Stimulated activated CD4-positive, alpha-beta T cell treated with anti-CD3 and anti-CD28 coated beads, Interleukin-12 subunit alpha, Interleukin-12 subunit beta, amount 100 ng/mL, for 4 hours (primary cell): ENCODE results near the gene ME3.
A peak's percentile ranks its signal among the peaks of the same experiment; 100 is the strongest.

Experiments
- DNase-seq: peaks from one replicate; pipeline ENCODE4 v3.0.0-alpha.2; 2020

Gene ME3

GRCh38 chr11:86672007-86672621 is at the start of gene ME3:
TSS of gene ME3 (minus strand) at chr11:86672616.
- peak; percentile 49 for DNase-seq

DNA sequence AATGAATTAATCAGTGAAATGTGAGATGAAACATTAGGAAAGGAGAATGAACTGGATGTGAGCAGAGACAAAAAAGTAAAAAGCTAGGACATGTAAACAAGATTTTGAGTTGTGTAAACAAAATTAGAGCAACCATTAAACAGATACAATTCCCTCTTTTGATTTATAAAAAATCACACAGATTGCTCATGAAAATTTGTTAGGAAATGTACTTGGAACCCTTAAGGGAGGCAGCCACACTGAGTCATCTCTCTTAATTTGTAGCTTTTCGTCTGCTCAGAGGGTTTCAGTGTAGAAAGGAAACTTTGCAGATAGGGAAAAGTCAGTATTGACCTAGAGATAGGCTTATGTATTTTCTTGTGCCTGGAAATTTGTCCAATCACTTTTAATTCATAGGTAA is 49.6 kb upstream of the ME3 start:
- DNase-seq, result no peak

GRCh38 chr11:86720546-86720945 is 48.1 kb upstream of the ME3 start:
- DNase-seq, result no peak

DNA sequence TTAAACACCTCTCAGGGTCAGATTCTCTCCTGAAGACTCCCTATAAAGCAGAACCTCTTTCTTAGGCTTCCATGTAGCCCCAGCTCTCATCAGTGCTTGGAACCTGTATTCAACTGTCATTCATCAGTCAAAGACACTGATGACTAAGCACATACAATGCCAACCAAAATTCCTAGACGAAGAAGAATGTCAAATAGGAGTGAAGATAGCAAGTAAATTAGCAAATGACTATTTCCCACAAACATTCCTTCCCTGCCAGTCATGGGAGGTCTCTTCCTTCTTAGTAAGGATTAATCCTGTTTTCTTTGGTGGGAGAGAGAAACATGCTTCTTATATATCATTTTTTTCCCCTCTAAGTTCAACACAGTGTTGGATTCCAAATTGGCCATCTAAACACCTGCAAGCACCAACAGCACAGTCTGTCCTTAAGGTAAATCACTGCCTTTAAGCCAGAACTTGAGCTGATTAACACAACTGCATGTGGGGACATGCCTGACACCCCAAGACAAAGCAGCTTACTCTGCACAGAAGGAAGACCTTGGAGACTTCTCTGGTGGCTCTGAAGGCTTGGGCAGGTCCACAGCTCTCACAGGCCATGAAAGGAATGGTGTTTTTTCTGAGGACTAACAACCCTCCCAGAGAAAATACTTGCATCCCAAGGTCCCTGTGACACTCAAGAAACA is 47.5 kb upstream of the ME3 start:
- no peak for DNase-seq

DNA sequence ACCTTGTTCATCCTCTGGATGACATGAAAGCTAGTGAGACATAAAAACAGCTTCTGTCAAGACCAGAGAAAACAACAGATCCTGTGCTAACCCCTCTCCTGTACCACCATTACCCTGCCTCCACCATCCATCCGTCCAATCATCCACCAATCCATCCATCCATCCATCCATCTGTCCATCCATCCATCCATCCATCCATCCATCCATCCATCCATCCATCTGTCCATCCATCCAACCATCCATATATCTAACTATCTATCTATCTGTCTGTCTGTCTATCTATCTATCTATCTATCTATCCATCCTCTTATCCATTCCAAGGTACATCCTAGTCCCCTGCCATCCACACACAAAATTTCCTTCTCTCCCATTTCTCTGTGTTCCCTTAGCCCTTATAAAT is 46.6 kb upstream of the ME3 start:
- no peak for DNase-seq

DNA sequence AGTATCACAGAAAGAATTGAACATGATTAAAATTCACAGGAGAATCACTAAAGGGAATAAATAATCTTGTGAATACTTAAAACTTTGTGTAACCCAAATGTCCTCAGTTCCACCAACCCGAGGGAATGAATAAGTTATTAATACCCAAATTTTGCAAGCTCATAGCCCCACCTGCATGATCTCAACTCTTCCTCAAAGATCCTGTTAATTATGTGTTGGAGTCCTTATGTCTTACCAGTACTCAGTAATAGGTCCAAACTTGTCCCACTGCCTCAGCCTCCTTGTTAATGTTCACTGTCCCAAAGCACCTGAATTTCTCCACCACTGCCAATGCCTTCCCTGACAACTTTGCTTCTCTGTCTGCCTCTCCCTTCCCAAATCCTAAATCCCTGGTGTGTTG is 46.1 kb upstream of the ME3 start:
- DNase-seq, result no peak

DNA sequence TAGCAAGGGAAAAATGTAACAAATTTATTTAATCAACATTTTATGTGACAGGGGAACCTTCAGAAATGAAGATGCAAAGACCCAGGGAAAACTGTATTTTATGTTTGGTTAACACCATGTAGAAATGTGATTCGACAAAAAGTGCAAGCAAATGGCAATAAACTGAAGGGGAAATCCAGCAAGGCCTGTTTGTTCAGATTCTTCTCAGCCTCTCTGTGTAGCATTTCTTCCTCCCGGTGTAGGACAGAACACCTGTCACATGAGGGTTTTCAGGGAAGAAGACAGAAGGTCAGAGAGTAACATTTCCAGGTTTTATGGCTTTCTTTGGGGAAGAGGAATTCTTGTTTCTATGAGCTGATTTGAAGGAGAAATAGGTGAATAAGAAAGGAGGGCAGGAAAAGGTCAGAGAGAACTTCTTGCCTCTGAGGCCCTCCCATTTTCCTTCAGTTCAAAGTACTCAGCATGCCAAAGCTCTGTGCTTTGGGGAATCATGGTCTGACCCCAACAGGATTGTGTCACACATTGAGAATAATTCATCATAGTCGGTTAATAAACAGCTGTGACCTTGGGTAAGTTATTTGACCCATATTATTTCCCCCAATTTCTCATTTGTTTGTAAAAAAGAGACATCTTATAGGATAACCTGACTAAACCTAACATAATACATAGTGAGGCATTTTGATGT is 45.5 kb upstream of the ME3 start:
- DNase-seq, result no peak

- no peak for DNase-seq
Measured at GRCh38 chr11:86715611-86716010, 43.2 kb upstream of the ME3 start.

GRCh38 chr11:86713552-86713951 is 41.1 kb upstream of the ME3 start:
- no peak for DNase-seq

DNA sequence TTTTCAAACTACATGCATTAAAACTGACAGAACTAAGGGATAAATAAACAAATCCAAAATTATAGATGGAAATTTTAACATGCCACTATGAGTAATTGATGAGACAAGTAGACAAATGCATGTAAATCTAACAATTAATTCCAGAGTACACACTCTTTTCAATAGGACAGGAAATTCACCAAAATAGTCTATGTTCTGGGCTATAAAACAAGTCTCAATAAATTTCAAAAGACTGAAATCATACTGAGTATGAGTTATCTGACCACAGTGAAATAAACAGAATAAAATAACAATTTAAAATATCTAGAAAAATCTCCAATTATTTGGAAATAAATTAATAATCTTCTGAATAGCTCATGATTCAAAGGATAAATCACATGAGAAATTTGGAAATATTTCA is 38.5 kb upstream of the ME3 start:
- no peak for DNase-seq

GRCh38 chr11:86708669-86709068 is 36.3 kb upstream of the ME3 start:
- no peak for DNase-seq

DNA sequence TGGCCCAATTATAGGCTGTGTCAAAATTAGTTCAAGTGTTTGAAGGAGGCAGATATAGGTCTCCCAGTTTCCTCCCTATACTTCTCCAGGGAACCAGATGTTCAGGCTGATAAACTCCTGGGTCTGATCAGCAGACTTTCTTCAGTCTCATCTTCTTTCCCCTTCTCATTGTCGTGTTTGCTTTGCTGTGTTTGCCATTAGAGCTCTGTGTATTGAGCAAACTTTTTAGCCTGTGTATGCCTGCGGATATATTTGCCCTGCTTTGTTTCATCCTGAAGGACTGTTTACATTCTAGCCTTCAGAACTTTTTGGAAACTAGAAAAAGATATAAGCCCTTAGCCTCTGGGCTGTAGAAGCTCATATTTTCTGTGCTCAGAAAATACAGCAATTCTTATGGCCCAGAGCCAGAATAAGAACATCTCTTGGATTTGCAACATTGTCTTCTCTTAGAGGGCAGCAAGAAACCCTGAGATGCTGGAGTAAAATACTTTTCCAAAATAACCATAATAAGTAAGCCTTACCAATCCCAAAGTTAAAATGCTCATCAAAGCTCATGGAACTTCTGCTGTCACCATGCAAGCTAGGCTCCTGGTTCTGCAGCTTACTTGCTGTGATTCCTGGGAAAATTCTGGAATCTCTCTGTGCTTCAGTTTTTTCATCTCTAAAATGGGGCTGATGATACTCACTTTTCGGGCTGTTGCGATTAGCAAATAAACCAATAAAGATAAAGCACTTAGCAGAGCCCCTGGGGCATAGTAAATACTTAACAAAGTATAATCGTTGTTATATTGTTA is 34.1 kb upstream of the ME3 start:
- no peak for DNase-seq

DNA sequence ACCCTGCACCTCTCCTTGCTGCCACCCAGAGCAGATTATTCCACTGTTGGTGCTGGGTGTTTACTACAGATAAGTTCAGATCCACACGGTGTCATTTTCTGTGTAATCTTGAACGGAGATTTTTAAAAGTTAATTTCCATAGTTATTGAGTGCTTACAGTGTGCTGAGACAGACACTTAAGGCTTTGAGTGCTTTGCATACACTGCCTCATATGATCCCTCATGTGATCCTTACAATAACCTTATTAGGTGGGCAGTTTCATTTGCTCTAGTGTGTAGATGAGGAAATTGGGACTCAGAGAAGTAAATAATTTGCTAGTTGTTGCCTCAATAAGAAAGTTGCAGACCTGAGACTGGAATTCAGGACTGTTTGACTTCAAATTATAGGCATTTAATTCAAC is 32.3 kb upstream of the ME3 start:
- DNase-seq, result no peak

- no peak for DNase-seq
Measured at GRCh38 chr11:86703987-86704386, 31.6 kb upstream of the ME3 start.

DNA sequence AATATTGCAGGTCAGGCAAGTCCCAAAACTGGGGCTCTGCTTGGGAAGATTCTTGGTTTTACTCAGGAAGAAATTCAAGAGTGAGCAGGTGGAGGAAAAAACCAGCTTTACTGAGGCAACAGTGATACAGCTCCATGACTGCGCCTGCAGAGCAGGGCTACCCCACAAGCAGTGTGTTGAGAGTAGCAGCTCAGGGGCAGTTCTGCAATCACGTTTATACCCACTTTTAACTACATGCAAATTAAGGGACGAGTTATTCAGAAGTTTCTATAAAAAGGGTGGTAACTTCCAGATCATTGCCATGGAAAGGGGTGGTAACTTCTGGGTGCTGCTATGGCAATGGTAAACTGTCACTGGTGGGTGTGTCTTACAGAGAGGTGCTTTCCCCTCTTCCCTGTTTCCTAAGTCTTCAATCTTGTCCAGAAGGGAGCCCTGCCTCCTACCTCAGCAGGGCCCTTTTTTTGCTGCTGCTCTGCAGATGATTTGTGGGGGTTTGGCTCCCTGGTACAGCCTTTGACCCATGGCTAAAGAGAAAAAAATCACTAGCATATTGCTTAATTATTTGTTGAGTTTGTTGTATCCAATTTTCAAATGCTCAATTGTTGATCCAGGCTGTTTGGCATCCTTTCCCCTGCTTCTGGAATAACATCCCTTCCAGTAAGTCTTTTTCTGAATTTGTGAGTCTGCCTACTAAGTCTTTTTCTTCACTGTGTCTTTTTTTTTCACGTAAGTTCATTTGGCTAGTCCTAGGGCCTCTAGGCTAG is 30.0 kb upstream of the ME3 start:
- no peak for DNase-seq

DNA sequence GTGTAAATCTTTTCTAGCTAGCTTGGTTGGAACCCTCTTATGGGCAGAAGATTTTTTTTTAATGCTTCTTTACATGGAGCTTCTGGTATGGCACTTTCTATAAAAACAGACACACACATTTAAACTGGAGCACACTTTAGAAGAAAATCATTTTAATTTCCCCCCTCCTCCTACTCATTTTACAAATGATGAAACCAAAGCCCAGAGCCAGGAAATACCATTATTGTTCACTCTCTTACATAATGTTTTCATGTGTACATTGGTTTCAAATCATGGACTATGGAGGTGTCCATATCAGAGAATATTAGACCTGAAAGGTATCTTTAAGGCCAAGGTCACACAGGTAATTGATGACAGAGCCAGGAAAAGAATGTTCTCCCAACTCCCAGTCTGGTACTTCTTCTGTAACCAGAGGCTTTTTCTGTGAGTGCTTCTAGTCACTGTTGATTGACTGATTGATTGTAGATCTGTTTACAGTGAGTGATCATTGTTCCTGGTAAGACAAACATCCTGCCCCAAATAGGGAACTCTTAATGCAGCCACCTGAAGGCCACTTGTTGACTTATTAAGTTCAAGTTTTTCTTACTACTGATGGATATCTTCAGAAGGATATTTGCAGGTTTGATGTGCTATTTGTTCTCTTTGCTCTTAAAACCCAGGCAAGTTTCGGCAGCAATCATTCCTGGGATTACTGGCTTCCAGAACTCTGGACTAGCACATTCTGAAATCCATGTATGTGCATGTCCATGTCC is 26.8 kb upstream of the ME3 start:
- DNase-seq, result no peak

DNA sequence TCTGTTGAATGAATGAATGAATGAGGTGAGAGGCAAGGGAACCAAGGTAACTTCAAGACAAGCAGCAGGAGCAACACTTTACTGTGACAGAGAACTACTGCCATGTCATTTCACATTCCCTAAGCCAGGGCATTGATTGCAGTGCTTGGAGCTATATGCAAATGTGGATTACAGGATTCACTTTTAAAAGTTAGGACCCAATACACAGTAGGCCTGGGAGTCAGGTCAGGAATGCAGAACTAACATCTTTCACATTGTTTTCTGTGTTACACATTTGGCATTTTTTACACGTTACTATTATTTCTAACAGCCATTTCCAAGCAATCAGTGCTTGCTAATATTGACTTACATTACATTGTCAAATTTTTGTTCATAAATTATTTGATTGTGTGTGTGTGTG is 26.2 kb upstream of the ME3 start:
- no peak for DNase-seq

DNA sequence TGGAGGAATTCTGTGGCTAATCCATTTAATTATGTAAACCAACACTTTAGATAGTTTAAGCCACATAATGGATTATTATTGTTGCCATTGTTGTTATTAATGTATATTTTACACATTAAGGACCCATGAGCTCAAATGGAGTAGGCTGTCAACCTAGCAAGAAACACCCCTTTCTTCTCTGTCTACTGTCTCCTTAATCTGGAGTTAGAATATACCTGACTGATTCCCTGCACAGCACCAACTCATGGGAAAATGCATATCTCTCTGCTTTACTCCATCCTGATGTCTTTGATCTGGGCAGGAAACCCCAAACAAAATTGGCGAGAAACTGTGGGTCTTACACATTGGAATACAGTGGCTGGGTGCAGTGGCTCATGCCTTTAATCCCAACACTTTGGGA is 24.0 kb upstream of the ME3 start:
- DNase-seq, result no peak

DNA sequence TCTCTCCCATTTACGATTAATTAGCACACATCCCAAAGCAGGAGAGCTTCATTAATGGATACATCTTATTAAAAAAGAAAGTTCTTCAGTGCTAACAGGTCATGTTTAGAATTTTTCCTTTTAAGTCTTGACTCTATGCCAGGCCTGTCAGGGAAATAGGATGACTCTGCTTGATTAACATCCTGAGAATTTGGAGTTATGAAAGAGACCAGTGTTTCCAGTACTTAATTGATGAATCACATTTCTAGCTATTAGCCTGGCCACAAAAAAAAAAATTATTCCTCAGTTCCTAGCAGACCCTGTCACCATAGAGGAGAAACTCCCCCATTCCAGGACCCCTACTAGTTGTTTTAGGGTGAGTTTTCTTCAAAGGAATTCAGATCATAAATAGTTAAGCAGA is 23.6 kb upstream of the ME3 start:
- no peak for DNase-seq

DNA sequence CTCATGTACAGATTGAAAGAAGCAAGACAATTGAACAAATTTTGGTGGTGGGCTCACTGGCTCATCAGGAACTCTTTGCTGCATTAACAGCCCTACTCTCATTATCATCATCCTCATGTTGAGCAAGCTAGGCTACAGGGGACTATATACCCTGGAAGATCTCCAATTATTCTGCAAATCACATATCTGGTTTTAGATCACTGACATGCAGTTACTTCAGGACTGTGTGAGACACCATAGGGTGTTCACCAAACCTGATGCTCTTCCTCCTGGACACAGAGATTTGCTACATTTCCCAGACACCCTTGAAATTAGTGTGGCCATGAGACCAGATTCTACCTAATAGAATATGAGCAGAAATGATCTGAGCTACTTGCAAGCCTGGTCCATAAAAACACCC is 23.0 kb upstream of the ME3 start:
- no peak for DNase-seq

GRCh38 chr11:86693518-86693917 is 21.1 kb upstream of the ME3 start:
- DNase-seq, result no peak

- no peak for DNase-seq
Measured at GRCh38 chr11:86692746-86693145, 20.3 kb upstream of the ME3 start.
